ENCODE data around the gene KIF3B. TPM values are rescaled to one million over a fixed set of nuclear protein-coding genes. Genes with fewer than 3 reads are reported as not detected.

Gene KIF3B
- total and polyA plus RNA-seq, 2 of the 13 experiments (the other 11 are each of a cell fraction or from before 2014, with no cell fraction given) = 23.6 to 28.8 TPM

DNA sequence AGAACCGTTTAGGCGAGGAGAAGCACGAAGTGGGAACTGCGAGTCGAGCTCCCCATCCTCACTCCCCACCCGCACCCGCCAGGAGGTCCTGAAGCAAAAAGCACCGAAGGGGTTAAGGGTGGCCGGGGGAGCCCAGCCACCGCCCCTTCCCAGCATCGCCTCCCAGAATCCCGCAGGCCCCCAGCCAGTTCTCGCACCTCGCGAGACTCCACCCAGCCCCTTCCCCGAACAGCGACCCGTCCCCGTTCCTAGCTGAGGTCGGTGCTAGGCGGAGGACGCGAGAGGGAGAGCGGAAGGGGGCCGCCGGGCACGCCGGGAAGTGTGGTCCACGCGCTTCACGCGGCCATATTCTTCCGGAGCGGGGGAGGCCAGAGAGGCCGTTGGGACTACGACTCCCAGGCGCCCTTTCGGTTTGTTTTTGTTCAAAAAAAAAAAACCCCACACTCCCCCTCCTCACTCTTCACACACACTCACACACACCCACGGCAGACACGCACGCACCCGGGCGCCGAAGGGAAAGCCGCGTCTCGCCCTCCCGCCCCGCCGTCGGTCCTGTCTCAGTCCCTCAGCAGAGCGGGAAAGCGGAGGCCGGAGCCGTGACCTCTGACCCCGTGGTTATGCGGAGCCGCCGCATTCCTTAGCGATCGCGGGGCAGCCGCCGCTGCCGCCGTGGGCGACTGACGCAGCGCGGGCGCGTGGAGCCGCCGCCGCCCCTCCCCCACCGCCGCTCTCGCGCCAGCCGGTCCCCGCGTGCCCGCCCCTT lies 80.6 kb downstream of the KIF3B start, which contains the start of gene ASXL1 (continued):
- TF ChIP-seq MAFG (CRISPR knock-in tag; IDR thresholded peaks at IDR 0.05) (no peak), FOXA3 (CRISPR knock-in tag; IDR thresholded peaks at IDR 0.05) (peak; percentile 79), TCF7 (IDR thresholded peaks at IDR 0.05; ENCODE audit: low read depth) (no peak), ZNF501 (CRISPR knock-in tag; IDR thresholded peaks at IDR 0.05) (peak; percentile 93), REXO4 (CRISPR knock-in tag; IDR thresholded peaks at IDR 0.05; ENCODE audit: borderline replicate concordance) (no peak), ZNF558 (CRISPR knock-in tag; IDR thresholded peaks at IDR 0.05; ENCODE audit: borderline replicate concordance) (peak; percentile 22; the same call in 1 of the 2 replicates), ATM (IDR thresholded peaks at IDR 0.05; ENCODE audit: borderline replicate concordance) (no peak), ZNF292 (CRISPR knock-in tag; IDR thresholded peaks at IDR 0.05; ENCODE audit: borderline replicate concordance, low read depth) (peak; percentile 91; the same call in 1 of the 2 replicates), ARID2 (CRISPR knock-in tag; IDR thresholded peaks at IDR 0.05; ENCODE audit: borderline replicate concordance) (no peak; the same call in 1 of the 2 replicates), KDM5B (CRISPR knock-in tag; IDR thresholded peaks at IDR 0.05; ENCODE audit: borderline replicate concordance) (peak; percentile 96), SOX13 (IDR thresholded peaks at IDR 0.05) (peak; percentile 55; the same call in 1 of the 2 replicates), SOX13 (CRISPR knock-in tag; conservative IDR thresholded peaks at IDR 0.05 in 1 of 2, IDR thresholded peaks at IDR 0.05 in 1 of 2) (peak in 1 of 2 experiments; percentile 76; a peak in 2 of 4 replicates), DMAP1 (CRISPR knock-in tag; IDR thresholded peaks at IDR 0.05) (peak; percentile 96), ZNF496 (CRISPR knock-in tag; IDR thresholded peaks at IDR 0.05; ENCODE audit: insufficient replicate concordance) (no peak), MYC (CRISPR knock-in tag; IDR thresholded peaks at IDR 0.05; ENCODE audit: borderline replicate concordance) (peak; percentile 97)
- TF ChIP-seq, protein P1, sequence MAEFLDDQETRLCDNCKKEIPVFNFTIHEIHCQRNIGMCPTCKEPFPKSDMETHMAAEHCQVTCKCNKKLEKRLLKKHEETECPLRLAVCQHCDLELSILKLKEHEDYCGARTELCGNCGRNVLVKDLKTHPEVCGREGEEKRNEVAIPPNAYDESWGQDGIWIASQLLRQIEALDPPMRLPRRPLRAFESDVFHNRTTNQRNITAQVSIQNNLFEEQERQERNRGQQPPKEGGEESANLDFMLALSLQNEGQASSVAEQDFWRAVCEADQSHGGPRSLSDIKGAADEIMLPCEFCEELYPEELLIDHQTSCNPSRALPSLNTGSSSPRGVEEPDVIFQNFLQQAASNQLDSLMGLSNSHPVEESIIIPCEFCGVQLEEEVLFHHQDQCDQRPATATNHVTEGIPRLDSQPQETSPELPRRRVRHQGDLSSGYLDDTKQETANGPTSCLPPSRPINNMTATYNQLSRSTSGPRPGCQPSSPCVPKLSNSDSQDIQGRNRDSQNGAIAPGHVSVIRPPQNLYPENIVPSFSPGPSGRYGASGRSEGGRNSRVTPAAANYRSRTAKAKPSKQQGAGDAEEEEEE (CRISPR knock-in tag; IDR thresholded peaks at IDR 0.05; ENCODE audit: borderline replicate concordance) = peak; percentile 90; the same call in 1 of the 2 replicates
- TF ChIP-seq, protein P2, sequence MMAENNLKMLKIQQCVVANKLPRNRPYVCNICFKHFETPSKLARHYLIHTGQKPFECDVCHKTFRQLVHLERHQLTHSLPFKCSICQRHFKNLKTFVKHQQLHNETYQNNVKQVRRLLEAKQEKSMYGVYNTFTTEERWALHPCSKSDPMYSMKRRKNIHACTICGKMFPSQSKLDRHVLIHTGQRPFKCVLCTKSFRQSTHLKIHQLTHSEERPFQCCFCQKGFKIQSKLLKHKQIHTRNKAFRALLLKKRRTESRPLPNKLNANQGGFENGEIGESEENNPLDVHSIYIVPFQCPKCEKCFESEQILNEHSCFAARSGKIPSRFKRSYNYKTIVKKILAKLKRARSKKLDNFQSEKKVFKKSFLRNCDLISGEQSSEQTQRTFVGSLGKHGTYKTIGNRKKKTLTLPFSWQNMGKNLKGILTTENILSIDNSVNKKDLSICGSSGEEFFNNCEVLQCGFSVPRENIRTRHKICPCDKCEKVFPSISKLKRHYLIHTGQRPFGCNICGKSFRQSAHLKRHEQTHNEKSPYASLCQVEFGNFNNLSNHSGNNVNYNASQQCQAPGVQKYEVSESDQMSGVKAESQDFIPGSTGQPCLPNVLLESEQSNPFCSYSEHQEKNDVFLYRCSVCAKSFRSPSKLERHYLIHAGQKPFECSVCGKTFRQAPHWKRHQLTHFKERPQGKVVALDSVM (CRISPR knock-in tag; IDR thresholded peaks at IDR 0.05) = peak; percentile 71; the same call in 1 of the 2 replicates
- TF ChIP-seq, protein P3, sequence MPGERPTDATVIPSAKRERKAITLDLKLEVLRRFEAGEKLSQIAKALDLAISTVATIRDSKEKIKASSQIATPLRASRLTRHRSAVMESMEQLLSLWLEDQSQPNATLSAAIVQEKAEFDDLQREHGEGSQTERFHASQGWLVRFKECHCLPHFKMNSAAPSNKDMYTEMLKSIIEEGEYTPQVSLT (CRISPR knock-in tag; IDR thresholded peaks at IDR 0.05; ENCODE audit: borderline replicate concordance, low read depth) = no peak; the same call in 1 of the 2 replicates
- TF ChIP-seq, protein P4, sequence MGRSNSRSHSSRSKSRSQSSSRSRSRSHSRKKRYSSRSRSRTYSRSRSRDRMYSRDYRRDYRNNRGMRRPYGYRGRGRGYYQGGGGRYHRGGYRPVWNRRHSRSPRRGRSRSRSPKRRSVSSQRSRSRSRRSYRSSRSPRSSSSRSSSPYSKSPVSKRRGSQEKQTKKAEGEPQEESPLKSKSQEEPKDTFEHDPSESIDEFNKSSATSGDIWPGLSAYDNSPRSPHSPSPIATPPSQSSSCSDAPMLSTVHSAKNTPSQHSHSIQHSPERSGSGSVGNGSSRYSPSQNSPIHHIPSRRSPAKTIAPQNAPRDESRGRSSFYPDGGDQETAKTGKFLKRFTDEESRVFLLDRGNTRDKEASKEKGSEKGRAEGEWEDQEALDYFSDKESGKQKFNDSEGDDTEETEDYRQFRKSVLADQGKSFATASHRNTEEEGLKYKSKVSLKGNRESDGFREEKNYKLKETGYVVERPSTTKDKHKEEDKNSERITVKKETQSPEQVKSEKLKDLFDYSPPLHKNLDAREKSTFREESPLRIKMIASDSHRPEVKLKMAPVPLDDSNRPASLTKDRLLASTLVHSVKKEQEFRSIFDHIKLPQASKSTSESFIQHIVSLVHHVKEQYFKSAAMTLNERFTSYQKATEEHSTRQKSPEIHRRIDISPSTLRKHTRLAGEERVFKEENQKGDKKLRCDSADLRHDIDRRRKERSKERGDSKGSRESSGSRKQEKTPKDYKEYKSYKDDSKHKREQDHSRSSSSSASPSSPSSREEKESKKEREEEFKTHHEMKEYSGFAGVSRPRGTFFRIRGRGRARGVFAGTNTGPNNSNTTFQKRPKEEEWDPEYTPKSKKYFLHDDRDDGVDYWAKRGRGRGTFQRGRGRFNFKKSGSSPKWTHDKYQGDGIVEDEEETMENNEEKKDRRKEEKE (IDR thresholded peaks at IDR 0.05) = no peak
